ENCODE data around the gene DDAH1. TPM values are rescaled to one million over a fixed set of nuclear protein-coding genes. Genes with fewer than 3 reads are reported as not detected.

Gene DDAH1
- total RNA-seq, 1 experiment from 2014 or later = 36.3 TPM

GRCh38 chr1:85314726-85315125 lies 150.2 kb downstream of the DDAH1 start:
- Histone ChIP-seq H3K79me2 (ENCODE audit: insufficient read depth, low read length) (no peaks in the 10 kb centered on the region), H4K20me1 (ENCODE audit: control insufficient read depth, insufficient read depth, insufficient read length) (no peaks in the 10 kb centered on the region), H3K56ac (ENCODE audit: insufficient read length, low read depth, low read length) (no peak overlapping the region), H4K8ac (replicated peaks; ENCODE audit: insufficient read length, low read depth, low read length) (no peak overlapping the region), H2BK12ac (ENCODE audit: insufficient read length, low read depth, low read length) (no peak overlapping the region), H2BK5ac (ENCODE audit: insufficient read length, low read length) (no peak overlapping the region), H2AK5ac (ENCODE audit: insufficient read length, low read length) (no peak overlapping the region), H3K79me1 (ENCODE audit: insufficient read depth, low read depth, low read length, poor library complexity, severe bottlenecking) (no peaks in the 10 kb centered on the region), H2BK120ac (ENCODE audit: low read depth, low read length, poor library complexity, severe bottlenecking) (no peak overlapping the region), H4K91ac (ENCODE audit: insufficient read length, low read depth, low read length) (no peak overlapping the region), H3K4me2 (ENCODE audit: insufficient read depth, insufficient read length, low read length) (no peak overlapping the region), H3K4me1 (ENCODE audit: insufficient read depth, low read length) (no peaks in the 10 kb centered on the region), H3K23ac (ENCODE audit: insufficient read length, low read depth, low read length) (no peak overlapping the region), H3K23me2 (ENCODE audit: insufficient read length, low read depth, low read length, poor library complexity, severe bottlenecking) (no peaks in the 10 kb centered on the region), H4K5ac (ENCODE audit: insufficient read length, low read depth, low read length) (no peak overlapping the region), H2BK15ac (ENCODE audit: low read depth, low read length) (no peak overlapping the region), H3K27me3 (ENCODE audit: insufficient read depth, low read length) (no peaks in the 10 kb centered on the region), H3K4ac (ENCODE audit: low read depth, low read length) (no peak overlapping the region), H2AFZ (ENCODE audit: low read length) (no peak overlapping the region), H3K14ac (ENCODE audit: insufficient read depth, low read length) (no peak overlapping the region), H2BK20ac (ENCODE audit: low read depth, low read length, poor library complexity, severe bottlenecking) (no peak overlapping the region), H3K9me3 (ENCODE audit: control insufficient read depth, low read depth, low read length) (no peaks in the 10 kb centered on the region), H3K9ac (ENCODE audit: extremely low read depth, insufficient read length, low read length) (no peak overlapping the region), H3T11ph (ENCODE audit: low read length) (no peak overlapping the region), H3K18ac (ENCODE audit: insufficient read length, low read depth, low read length) (no peak overlapping the region), H3K27ac (ENCODE audit: insufficient read length, low read depth, low read length) (no peak overlapping the region)
- no peak for DNase-seq
- Mint-ChIP-seq H3K36me3 (ENCODE audit: insufficient read depth in 1 of 3, low read depth in 3 of 3) (no peaks in the 10 kb centered on the region), H3K4me1 (peaks cover 0 to 3% of the 10 kb centered on the region in 2 experiments; a peak in 2 of 4 replicates), H3K27ac (no peak overlapping the region), H3K27me3 (ENCODE audit: low read depth) (no peaks in the 10 kb centered on the region), H3K9me3 (no peaks in the 10 kb centered on the region), H3K4me3 (no peak overlapping the region)
- TF ChIP-seq, protein P1, sequence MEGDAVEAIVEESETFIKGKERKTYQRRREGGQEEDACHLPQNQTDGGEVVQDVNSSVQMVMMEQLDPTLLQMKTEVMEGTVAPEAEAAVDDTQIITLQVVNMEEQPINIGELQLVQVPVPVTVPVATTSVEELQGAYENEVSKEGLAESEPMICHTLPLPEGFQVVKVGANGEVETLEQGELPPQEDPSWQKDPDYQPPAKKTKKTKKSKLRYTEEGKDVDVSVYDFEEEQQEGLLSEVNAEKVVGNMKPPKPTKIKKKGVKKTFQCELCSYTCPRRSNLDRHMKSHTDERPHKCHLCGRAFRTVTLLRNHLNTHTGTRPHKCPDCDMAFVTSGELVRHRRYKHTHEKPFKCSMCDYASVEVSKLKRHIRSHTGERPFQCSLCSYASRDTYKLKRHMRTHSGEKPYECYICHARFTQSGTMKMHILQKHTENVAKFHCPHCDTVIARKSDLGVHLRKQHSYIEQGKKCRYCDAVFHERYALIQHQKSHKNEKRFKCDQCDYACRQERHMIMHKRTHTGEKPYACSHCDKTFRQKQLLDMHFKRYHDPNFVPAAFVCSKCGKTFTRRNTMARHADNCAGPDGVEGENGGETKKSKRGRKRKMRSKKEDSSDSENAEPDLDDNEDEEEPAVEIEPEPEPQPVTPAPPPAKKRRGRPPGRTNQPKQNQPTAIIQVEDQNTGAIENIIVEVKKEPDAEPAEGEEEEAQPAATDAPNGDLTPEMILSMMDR (conservative IDR thresholded peaks at IDR 0.05) = no peak

Data from H9 (cell line).